Naive thymus-derived CD8-positive, alpha-beta T cell (primary cell): Measurements from ENCODE around the gene CSNK1G3. TPM values are rescaled to one million over a fixed set of nuclear protein-coding genes. Genes with fewer than 3 reads are reported as not detected.
"Not testable (repeated sequence)": the region's sequence is repeated elsewhere in the genome, so short reads cannot be mapped to it uniquely, and the experiment has no call there.

Experiments used
- ATAC-seq, 2 donors: fragments of 150-1000 bp; cut with Tn5 transposase in 1 of 2; sonication (Bioruptor Pico), chemical (Tn5 transposase) in 1 of 2; 1 replicate in 1 of 2; 2 replicates in 1 of 2; pipeline ENCODE4 v1.10.0; 2021; ENCODE audit warnings: mild to moderate bottlenecking in 2 of 2, moderate library complexity in 2 of 2
- POLR2A ChIA-PET: fragments of 350-600 bp; sonication (Branson Sonifier 250); formaldehyde crosslinking; loops from one replicate; lab custom pipeline; 2021; ENCODE audit warnings: antibody characterized with exemption; lab: Charles Lee
- DNase-seq, 10 donors: peaks; one replicate each; pipeline versions ENCODE4 v3.0.0 to v3.0.0-alpha.2; 2020 to 2022
- H3K27ac Mint-ChIP-seq, 10 donors: one replicate each; pipeline ENCODE4 v1.8.0; 2020 to 2022; ENCODE audit warnings: mild to moderate bottlenecking in 10 of 10, mixed read lengths in 10 of 10, moderate library complexity in 4 of 10, inconsistent platforms in 1 of 10
- H3K27me3 Mint-ChIP-seq, 5 donors: one replicate each; pipeline ENCODE4 v1.8.0; 2021 to 2022; ENCODE audit warnings: mixed read lengths in 5 of 5
- H3K36me3 Mint-ChIP-seq, 3 donors: one replicate each; pipeline ENCODE4 v1.8.0; 2020 to 2022; ENCODE audit warnings: mixed read lengths in 3 of 3, mild to moderate bottlenecking in 2 of 3, inconsistent platforms in 1 of 3
- H3K4me1 Mint-ChIP-seq, 4 donors: one replicate each; pipeline ENCODE4 v1.8.0; 2021 to 2022; ENCODE audit warnings: mixed read lengths in 4 of 4
- H3K4me3 Mint-ChIP-seq, 10 donors: one replicate each; pipeline ENCODE4 v1.8.0; 2020 to 2022; ENCODE audit warnings: mild to moderate bottlenecking in 10 of 10, mixed read lengths in 10 of 10, moderate library complexity in 6 of 10, inconsistent platforms in 1 of 10
- H3K9me3 Mint-ChIP-seq, 9 donors: one replicate each; pipeline ENCODE4 v1.8.0; 2020 to 2022; ENCODE audit warnings: mixed read lengths in 9 of 9, mild to moderate bottlenecking in 3 of 9, inconsistent platforms in 1 of 9, moderate library complexity in 1 of 9
- polyA plus RNA-seq, 3 donors: library from polyadenylated mRNA; unstranded; fragments of 300-500 nt; fragmentation: Illumina TruSeq; gene quantifications; one replicate each; pipeline ENCODE4 v1.2.3, GENCODE V29; 2021
- total RNA-seq, 8 experiments: library from RNA in 2 of 8; stranded (reverse) in 2 of 8; gene quantifications; one replicate each; pipeline ENCODE4 v1.2.3 and lab custom pipeline; 2021 to 2026

CSNK1G3 gene
- total and polyA plus RNA-seq, 5 experiments from 2014 or later: 17.7 to 90.6 (median 31.9) TPM

DNA sequence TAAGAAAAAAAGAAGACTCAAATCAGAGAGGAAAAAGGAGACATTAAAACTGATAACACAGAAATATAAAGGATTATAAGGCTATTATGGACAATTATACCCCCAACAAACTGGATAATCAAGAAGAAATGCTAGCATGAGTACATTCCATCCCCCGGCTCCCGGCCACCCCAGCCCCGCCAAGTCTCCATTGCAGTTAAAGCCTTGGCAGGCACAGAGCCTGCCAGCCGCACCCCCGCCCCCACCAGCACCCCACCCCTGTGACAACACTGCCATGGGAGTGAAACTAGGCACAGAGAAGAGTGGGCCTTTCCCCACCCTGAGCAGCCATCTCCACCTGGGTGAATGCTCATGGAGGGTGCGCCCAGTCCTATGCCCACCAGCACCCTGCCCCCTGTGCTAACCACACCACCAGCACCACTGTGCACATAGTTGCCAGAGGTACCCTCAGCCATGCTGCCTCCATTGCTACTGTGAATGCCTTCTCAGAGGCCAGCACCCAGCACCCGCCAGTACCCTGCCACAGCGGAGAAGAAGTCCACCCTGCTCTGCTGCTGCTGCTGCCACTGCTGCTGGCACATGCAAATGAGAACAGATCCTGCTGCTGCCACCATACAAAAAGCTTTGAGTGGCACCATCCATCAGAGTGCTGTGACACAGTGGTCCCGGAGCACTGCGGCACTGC is 117.0 kb downstream of the CSNK1G3 start:
- Mint-ChIP-seq H3K9me3 (peaks cover 17 to 88% (median 48%) of the 10 kb centered on the region in 9 donors), H3K4me1 (no peaks in the 10 kb centered on the region), H3K36me3 (peaks cover 0 to 41% (median 10%) of the 10 kb centered on the region in 3 donors), H3K4me3 (no peak overlapping the region), H3K27ac (no peak overlapping the region), H3K27me3 (peaks cover 5 to 45% (median 27%) of the 10 kb centered on the region in 5 donors)
- DNase-seq (no peak), ATAC-seq (no peak)
- POLR2A ChIA-PET: no interaction called here

GRCh38 chr5:123636006-123636405 is 124.0 kb downstream of the CSNK1G3 start:
- Mint-ChIP-seq H3K27ac (no peak overlapping the region), H3K9me3 (peaks cover 3 to 26% (median 10%) of the 10 kb centered on the region in 9 donors), H3K36me3 (no peaks in the 10 kb centered on the region), H3K27me3 (peaks cover 3 to 14% (median 12%) of the 10 kb centered on the region in 5 donors), H3K4me1 (no peaks in the 10 kb centered on the region), H3K4me3 (no peak overlapping the region)
- POLR2A ChIA-PET: no interaction called here
- no peak for ATAC-seq
- DNase-seq: no peak

DNA sequence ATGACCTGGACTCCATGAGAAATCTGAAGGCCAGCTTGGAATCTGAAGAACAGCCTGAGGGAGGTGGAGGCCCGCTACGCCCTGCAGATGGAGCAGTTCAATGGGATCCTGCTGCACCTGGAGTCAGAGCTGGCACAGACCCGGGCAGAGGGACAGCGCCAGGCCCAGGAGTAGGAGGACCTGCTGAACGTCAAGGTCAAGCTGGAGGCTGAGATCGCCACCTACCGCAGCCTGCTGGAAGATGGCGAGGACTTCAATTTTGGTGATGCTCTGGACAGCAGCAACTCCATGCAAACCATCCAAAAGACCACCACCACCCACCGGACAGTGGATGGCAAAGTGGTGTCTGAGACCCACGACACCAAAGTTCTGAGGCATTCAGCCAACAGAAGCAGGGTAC is 125.1 kb downstream of the CSNK1G3 start:
- H3K4me1 Mint-ChIP-seq, H3K27me3 Mint-ChIP-seq, POLR2A ChIA-PET, ATAC-seq, DNase-seq, H3K4me3 Mint-ChIP-seq, H3K36me3 Mint-ChIP-seq, H3K27ac Mint-ChIP-seq: not testable (repeated sequence)
- H3K9me3 Mint-ChIP-seq: peaks cover 2 to 15% (median 8%) of the 10 kb centered on the region in 9 donors

- no peaks in the 10 kb centered on the region for H3K4me1 Mint-ChIP-seq
- H3K27me3 Mint-ChIP-seq: peaks cover 0 to 10% (median 5%) of the 10 kb centered on the region in 5 donors
- H3K27ac Mint-ChIP-seq: no peak overlapping the region
- no peak for DNase-seq
- H3K9me3 Mint-ChIP-seq: peaks cover 0 to 10% (median 6%) of the 10 kb centered on the region in 9 donors
- no peak for ATAC-seq
- no peak overlapping the region for H3K4me3 Mint-ChIP-seq
- POLR2A ChIA-PET: no interaction called here
- no peaks in the 10 kb centered on the region for H3K36me3 Mint-ChIP-seq
Measured at GRCh38 chr5:123639244-123639643, 127.3 kb downstream of the CSNK1G3 start.

DNA sequence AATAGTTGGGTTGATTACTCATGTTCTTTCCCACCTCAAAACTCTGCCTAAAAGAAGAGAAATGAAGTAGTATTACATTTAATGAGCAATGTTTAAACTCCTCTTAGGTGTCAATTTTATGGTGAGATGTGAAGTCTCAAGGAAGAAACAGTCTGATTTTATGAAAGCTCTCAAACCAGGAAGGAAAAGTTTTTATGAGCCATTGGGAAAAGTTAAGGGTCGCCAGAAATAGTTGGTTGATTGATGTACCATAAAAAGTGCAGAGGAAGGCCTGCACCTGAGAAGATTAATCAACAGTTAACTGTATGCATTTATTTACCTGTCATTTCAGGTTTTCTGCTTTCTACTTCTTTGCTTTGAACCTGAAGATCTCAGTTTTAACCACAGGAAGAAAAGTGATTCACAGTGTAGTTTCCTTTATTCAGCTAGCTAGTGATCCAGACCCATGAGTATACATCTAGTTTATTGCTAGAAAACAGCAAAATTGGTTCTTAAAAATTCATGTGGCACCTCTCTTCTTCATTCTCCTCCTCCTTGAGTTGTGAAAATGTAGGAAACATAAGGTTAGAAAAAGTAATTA is 133.1 kb downstream of the CSNK1G3 start:
- no peak for ATAC-seq
- Mint-ChIP-seq H3K4me1 (no peaks in the 10 kb centered on the region), H3K27ac (no peak overlapping the region), H3K27me3 (peaks cover 11 to 31% (median 15%) of the 10 kb centered on the region in 5 donors), H3K4me3 (no peak overlapping the region), H3K9me3 (peaks cover 0 to 18% (median 3%) of the 10 kb centered on the region in 9 donors), H3K36me3 (peaks cover 0 to 8% (median 3%) of the 10 kb centered on the region in 3 donors)
- POLR2A ChIA-PET: no interaction called here
- no peak for DNase-seq

GRCh38 chr5:123647066-123647465 is 135.1 kb downstream of the CSNK1G3 start:
- Mint-ChIP-seq H3K27me3 (peaks cover 10 to 27% (median 12%) of the 10 kb centered on the region in 5 donors), H3K4me3 (no peak overlapping the region)
- POLR2A ChIA-PET: no interaction called here

DNA sequence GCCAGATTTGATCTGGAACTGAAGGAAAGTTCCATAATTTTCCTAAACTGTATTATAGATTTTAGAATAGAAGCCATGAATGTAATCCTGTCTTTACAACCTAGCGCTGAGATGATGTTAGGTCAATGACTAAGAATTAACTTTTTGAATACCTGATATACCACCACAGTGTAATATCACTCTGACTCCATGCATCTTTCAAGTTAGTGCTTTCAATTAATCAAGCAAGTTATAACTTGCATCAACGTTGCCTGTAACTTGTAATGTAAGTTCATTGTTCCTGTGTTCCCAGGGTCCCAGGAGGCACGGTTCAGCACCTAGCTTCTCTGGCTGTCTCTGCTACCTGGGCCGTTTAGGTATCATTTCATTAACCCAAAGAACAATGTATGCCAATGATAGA is 139.3 kb downstream of the CSNK1G3 start:
- no peak overlapping the region for H3K27ac Mint-ChIP-seq
- H3K27me3 Mint-ChIP-seq: peaks cover 9 to 23% (median 14%) of the 10 kb centered on the region in 5 donors
- no peaks in the 10 kb centered on the region for H3K4me1 Mint-ChIP-seq
- peaks cover 0 to 8% (median 3%) of the 10 kb centered on the region in 3 donors for H3K36me3 Mint-ChIP-seq
- no peak for DNase-seq
- H3K4me3 Mint-ChIP-seq: no peak overlapping the region
- POLR2A ChIA-PET: no interaction called here
- no peak for ATAC-seq
- peaks cover 0 to 16% (median 3%) of the 10 kb centered on the region in 9 donors for H3K9me3 Mint-ChIP-seq

More at GRCh38 chr5:123647066-123647465, 135.1 kb downstream of the CSNK1G3 start:
- DNase-seq (no peak), ATAC-seq (no peak)
- H3K9me3 Mint-ChIP-seq: peaks cover 0 to 16% (median 3%) of the 10 kb centered on the region in 9 donors
- peaks cover 0 to 8% (median 3%) of the 10 kb centered on the region in 3 donors for H3K36me3 Mint-ChIP-seq
- no peaks in the 10 kb centered on the region for H3K4me1 Mint-ChIP-seq
- no peak overlapping the region for H3K27ac Mint-ChIP-seq

GRCh38 chr5:123659011-123659410 is 147.0 kb downstream of the CSNK1G3 start:
- Mint-ChIP-seq H3K4me3 (no peak overlapping the region), H3K4me1 (peaks cover 0 to 5% (median 0%) of the 10 kb centered on the region in 4 donors), H3K27me3 (peaks cover 2 to 15% (median 4%) of the 10 kb centered on the region in 5 donors), H3K27ac (no peak overlapping the region), H3K9me3 (peaks cover 0 to 1% (median 0%) of the 10 kb centered on the region in 9 donors), H3K36me3 (no peaks in the 10 kb centered on the region)
- no peak for DNase-seq
- POLR2A ChIA-PET: no interaction called here
- no peak for ATAC-seq

DNA sequence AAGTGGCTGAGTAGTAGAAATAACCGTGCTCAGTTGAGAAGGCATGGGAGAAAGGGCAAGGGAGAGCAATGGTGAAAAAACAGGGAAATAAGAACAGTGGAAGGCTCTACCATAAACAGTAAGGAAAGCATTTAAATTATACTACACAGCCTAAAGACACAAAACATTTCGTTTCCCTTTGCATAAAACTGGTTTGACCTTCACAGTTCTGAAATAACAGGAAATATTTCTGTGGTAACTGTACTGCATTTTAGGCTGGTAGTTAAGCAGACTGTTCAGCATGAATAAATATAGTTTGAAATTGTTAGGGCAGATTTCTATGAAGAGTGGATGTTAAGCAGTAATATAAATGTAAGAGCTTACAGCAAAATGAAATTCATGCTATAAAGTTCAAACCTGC is 147.5 kb downstream of the CSNK1G3 start:
- POLR2A ChIA-PET: no interaction called here

GRCh38 chr5:123664961-123665360 is 153.0 kb downstream of the CSNK1G3 start:
- Mint-ChIP-seq H3K36me3 (peaks cover 0 to 7% (median 0%) of the 10 kb centered on the region in 3 donors), H3K4me3 (no peak overlapping the region), H3K27ac (no peak overlapping the region), H3K27me3 (peaks cover 0 to 31% (median 7%) of the 10 kb centered on the region in 5 donors), H3K4me1 (peaks cover 0 to 4% (median 0%) of the 10 kb centered on the region in 4 donors), H3K9me3 (peaks cover 0 to 14% (median 3%) of the 10 kb centered on the region in 9 donors)
- no peak for DNase-seq
- POLR2A ChIA-PET: no interaction called here
- ATAC-seq: no peak

More for the DNA sequence above, 147.5 kb downstream of the CSNK1G3 start:
- Mint-ChIP-seq H3K4me3 (no peak overlapping the region), H3K36me3 (no peaks in the 10 kb centered on the region), H3K4me1 (peaks cover 0 to 5% (median 0%) of the 10 kb centered on the region in 4 donors), H3K27ac (no peak overlapping the region), H3K27me3 (peaks cover 0 to 13% (median 4%) of the 10 kb centered on the region in 5 donors), H3K9me3 (peaks cover 0 to 2% (median 0%) of the 10 kb centered on the region in 9 donors)
- DNase-seq (no peak), ATAC-seq (no peak)

GRCh38 chr5:123665822-123666371 is 153.9 kb downstream of the CSNK1G3 start:
- H3K27me3 Mint-ChIP-seq: peaks cover 0 to 23% (median 5%) of the 10 kb centered on the region in 5 donors
- peaks cover 0 to 7% (median 0%) of the 10 kb centered on the region in 3 donors for H3K36me3 Mint-ChIP-seq
- H3K27ac Mint-ChIP-seq: no peak overlapping the region
- peaks cover 0 to 3% (median 0%) of the 10 kb centered on the region in 4 donors for H3K4me1 Mint-ChIP-seq
- H3K9me3 Mint-ChIP-seq: peaks cover 0 to 14% (median 3%) of the 10 kb centered on the region in 9 donors
- DNase-seq (no peak), ATAC-seq (no peak)
- H3K4me3 Mint-ChIP-seq: no peak overlapping the region
- POLR2A ChIA-PET: no interaction called here
